HL-60 (cell line): Measurements from ENCODE around the gene TSPAN17.

Experiments
- DNase-seq, 2 experiments: peaks; one replicate each; pipeline ENCODE4 v3.0.0-alpha.2; 2010 to 2020; ENCODE audit warnings: low read depth in 1 of 2, low spot score in 1 of 2
- H3K27ac ChIP-seq: fragments of 250-450 bp; sonication (Bioruptor Pico); replicated peaks from 2 replicates; pipeline ENCODE4 v1.5.1; 2020; ENCODE audit warnings: mild to moderate bottlenecking, moderate library complexity
- H3K27me3 ChIP-seq: fragments of 250-450 bp; sonication (Bioruptor Pico); 2 replicates; pipeline ENCODE4 v1.5.1; 2021; ENCODE audit warnings: mild to moderate bottlenecking, moderate library complexity; ENCODE audit not compliant: insufficient read depth, poor library complexity, severe bottlenecking
- H3K4me3 ChIP-seq: replicated peaks from 2 replicates; pipeline ENCODE4 v1.5.1; 2011; ENCODE audit warnings: mild to moderate bottlenecking, control low read depth, low read length; ENCODE audit not compliant: insufficient read depth
- GABPA ChIP-seq: IDR thresholded peaks from 2 replicates; pipeline ENCODE4 v1.6.1; 2012; ENCODE audit warnings: low read depth
- POLR2AphosphoS5 ChIP-seq: IDR thresholded peaks from 2 replicates; pipeline ENCODE4 v1.6.1; 2012; ENCODE audit warnings: low read depth
- SPI1 ChIP-seq: IDR thresholded peaks from 2 replicates; pipeline ENCODE4 v1.6.1; 2012; ENCODE audit warnings: low read depth, mild to moderate bottlenecking, borderline replicate concordance
- TF ChIP-seq, protein P1 (sequence below): IDR thresholded peaks from one replicate; pipeline ENCODE4 v1.5.1; 2011; ENCODE audit warnings: low read length, control low read depth, inconsistent platforms; ENCODE audit not compliant: insufficient read depth
- TF ChIP-seq, protein P2 (sequence below): IDR thresholded peaks from 2 replicates; pipeline ENCODE4 v1.6.1; 2012; ENCODE audit warnings: low read depth; ENCODE audit not compliant: insufficient replicate concordance

The TSPAN17 gene

DNA sequence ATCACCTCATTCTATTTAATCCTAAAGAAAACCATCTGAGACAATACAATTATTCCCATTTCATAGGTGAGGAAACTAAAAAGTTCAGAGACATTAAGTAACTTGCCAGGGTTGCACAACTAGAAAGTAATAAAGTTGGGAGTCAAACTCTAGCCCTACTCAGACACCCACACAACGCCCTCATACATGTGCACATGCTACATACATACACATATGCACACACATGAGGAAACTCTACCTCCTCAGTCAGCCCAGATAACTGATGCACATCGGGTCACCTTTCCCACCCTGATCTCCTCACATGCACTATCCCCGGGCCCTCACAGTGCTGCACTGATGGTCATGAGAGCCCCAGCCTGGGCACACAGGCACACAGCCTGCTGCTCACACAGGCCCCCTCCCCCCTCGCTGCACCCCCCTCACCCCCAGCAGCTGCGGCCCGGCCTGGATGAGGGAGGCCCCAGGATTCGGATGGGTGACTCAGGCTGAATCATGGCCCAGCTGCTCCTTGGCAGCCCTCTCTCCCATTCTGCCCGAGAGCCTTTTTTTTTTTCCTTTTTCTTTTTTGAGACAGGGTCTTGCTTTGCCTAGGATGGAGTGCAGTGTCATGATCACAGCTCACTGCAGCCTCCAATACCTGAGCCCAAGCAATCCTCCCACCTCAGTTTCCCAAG lies 32.3 kb upstream of the TSPAN17 start:
- DNase-seq = no peak
- peaks cover 33% of the 10 kb centered on the region for H3K27me3 ChIP-seq
- H3K4me3 ChIP-seq = no peak overlapping the region
- H3K27ac ChIP-seq = no peak overlapping the region
- TF ChIP-seq GABPA (no peak), SPI1 (no peak), POLR2AphosphoS5 (no peak)
- TF ChIP-seq, protein P1, sequence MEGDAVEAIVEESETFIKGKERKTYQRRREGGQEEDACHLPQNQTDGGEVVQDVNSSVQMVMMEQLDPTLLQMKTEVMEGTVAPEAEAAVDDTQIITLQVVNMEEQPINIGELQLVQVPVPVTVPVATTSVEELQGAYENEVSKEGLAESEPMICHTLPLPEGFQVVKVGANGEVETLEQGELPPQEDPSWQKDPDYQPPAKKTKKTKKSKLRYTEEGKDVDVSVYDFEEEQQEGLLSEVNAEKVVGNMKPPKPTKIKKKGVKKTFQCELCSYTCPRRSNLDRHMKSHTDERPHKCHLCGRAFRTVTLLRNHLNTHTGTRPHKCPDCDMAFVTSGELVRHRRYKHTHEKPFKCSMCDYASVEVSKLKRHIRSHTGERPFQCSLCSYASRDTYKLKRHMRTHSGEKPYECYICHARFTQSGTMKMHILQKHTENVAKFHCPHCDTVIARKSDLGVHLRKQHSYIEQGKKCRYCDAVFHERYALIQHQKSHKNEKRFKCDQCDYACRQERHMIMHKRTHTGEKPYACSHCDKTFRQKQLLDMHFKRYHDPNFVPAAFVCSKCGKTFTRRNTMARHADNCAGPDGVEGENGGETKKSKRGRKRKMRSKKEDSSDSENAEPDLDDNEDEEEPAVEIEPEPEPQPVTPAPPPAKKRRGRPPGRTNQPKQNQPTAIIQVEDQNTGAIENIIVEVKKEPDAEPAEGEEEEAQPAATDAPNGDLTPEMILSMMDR = no peak
- TF ChIP-seq, protein P2, sequence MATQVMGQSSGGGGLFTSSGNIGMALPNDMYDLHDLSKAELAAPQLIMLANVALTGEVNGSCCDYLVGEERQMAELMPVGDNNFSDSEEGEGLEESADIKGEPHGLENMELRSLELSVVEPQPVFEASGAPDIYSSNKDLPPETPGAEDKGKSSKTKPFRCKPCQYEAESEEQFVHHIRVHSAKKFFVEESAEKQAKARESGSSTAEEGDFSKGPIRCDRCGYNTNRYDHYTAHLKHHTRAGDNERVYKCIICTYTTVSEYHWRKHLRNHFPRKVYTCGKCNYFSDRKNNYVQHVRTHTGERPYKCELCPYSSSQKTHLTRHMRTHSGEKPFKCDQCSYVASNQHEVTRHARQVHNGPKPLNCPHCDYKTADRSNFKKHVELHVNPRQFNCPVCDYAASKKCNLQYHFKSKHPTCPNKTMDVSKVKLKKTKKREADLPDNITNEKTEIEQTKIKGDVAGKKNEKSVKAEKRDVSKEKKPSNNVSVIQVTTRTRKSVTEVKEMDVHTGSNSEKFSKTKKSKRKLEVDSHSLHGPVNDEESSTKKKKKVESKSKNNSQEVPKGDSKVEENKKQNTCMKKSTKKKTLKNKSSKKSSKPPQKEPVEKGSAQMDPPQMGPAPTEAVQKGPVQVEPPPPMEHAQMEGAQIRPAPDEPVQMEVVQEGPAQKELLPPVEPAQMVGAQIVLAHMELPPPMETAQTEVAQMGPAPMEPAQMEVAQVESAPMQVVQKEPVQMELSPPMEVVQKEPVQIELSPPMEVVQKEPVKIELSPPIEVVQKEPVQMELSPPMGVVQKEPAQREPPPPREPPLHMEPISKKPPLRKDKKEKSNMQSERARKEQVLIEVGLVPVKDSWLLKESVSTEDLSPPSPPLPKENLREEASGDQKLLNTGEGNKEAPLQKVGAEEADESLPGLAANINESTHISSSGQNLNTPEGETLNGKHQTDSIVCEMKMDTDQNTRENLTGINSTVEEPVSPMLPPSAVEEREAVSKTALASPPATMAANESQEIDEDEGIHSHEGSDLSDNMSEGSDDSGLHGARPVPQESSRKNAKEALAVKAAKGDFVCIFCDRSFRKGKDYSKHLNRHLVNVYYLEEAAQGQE = no peak

DNA sequence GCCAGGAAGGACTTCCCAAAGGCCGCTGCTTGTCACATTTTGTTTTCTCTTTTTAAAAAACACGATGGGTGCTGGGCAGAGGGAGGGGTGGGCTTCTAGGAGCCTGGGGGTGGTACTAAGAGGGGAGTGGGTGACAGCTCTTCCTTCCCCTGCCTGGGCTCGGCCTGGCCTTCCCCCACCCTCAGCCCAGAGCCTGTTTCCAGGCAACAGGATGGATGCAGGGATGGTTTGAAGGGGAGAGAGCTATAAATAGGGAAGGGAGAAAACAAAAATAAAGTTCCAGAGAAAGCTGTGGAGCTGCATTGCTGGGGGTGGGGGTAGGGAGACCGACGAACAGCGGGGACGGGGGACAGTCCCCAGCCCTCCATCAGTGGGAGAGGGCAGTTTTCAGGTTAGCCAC lies 30.8 kb upstream of the TSPAN17 start:
- TF ChIP-seq, protein P1 = no peak
- TF ChIP-seq, protein P2 = no peak
- TF ChIP-seq SPI1 = no peak
- TF ChIP-seq GABPA = no peak
- TF ChIP-seq POLR2AphosphoS5 = no peak
- no peak for DNase-seq
- no peak overlapping the region for H3K27ac ChIP-seq
- H3K27me3 ChIP-seq = peaks cover 43% of the 10 kb centered on the region
- H3K4me3 ChIP-seq = no peak overlapping the region

DNA sequence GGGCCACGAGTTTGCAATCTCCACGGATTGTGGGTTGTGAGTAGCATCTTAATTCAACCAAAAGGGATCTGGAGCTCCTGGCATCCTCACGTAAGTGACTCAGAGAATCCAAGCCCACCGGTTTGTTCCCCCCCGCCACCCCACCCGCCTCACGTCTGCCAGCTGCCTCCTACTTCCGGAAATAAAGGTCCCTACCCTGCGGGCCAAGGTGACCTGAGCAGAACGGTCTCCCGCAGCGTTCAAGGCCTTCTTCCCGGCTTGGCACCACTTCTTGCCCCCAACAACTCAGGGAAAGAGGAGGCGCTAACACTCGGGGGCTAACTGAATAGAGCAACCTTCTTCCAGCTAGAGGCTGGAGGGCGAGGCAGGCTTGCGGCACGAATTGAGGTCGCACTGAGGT lies 28.5 kb upstream of the TSPAN17 start:
- Histone ChIP-seq H3K27ac (no peak overlapping the region), H3K4me3 (no peak overlapping the region), H3K27me3 (peaks cover 41% of the 10 kb centered on the region)
- TF ChIP-seq, protein P2 = no peak
- TF ChIP-seq SPI1 = no peak
- TF ChIP-seq, protein P1 = no peak
- TF ChIP-seq POLR2AphosphoS5 = no peak
- no peak for TF ChIP-seq GABPA
- DNase-seq = no peak
